PFSK-1 (cell line): ENCODE results near the gene ACP6.

ENCODE experiments used
- POLR2AphosphoS5 ChIP-seq: IDR thresholded peaks from 2 replicates; pipeline ENCODE4 v1.6.1; 2012; ENCODE audit warnings: low read depth, mild to moderate bottlenecking, control low read depth, low read length, moderate library complexity
- SIN3A ChIP-seq: IDR thresholded peaks from 2 replicates; pipeline ENCODE4 v1.6.1; 2012; ENCODE audit warnings: mild to moderate bottlenecking, low read length, moderate library complexity, borderline replicate concordance; ENCODE audit not compliant: insufficient read depth
- TAF1 ChIP-seq: IDR thresholded peaks from 2 replicates; pipeline ENCODE4 v1.6.1; 2012; ENCODE audit warnings: low read length, control low read depth, borderline replicate concordance; ENCODE audit not compliant: insufficient read depth
- TF ChIP-seq, protein P1 (sequence below), 2 experiments: IDR thresholded peaks; 2 replicates each; pipeline versions ENCODE4 v1.6.1 to v1.8.0; 2011 to 2012; ENCODE audit warnings: low read depth in 2 of 2, low read length in 2 of 2, control low read depth in 1 of 2, inconsistent platforms in 1 of 2, mild to moderate bottlenecking in 1 of 2, moderate library complexity in 1 of 2; ENCODE audit not compliant: insufficient read depth in 1 of 2

- TF ChIP-seq, protein P1, sequence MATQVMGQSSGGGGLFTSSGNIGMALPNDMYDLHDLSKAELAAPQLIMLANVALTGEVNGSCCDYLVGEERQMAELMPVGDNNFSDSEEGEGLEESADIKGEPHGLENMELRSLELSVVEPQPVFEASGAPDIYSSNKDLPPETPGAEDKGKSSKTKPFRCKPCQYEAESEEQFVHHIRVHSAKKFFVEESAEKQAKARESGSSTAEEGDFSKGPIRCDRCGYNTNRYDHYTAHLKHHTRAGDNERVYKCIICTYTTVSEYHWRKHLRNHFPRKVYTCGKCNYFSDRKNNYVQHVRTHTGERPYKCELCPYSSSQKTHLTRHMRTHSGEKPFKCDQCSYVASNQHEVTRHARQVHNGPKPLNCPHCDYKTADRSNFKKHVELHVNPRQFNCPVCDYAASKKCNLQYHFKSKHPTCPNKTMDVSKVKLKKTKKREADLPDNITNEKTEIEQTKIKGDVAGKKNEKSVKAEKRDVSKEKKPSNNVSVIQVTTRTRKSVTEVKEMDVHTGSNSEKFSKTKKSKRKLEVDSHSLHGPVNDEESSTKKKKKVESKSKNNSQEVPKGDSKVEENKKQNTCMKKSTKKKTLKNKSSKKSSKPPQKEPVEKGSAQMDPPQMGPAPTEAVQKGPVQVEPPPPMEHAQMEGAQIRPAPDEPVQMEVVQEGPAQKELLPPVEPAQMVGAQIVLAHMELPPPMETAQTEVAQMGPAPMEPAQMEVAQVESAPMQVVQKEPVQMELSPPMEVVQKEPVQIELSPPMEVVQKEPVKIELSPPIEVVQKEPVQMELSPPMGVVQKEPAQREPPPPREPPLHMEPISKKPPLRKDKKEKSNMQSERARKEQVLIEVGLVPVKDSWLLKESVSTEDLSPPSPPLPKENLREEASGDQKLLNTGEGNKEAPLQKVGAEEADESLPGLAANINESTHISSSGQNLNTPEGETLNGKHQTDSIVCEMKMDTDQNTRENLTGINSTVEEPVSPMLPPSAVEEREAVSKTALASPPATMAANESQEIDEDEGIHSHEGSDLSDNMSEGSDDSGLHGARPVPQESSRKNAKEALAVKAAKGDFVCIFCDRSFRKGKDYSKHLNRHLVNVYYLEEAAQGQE (IDR thresholded peaks at IDR 0.05; ENCODE audit: insufficient read depth in 1 of 2, low read depth in 2 of 2, low read length in 2 of 2), result no peak
- no peak for TF ChIP-seq POLR2AphosphoS5
- TF ChIP-seq TAF1, result no peak
- no peak for TF ChIP-seq SIN3A
Measured at GRCh38 chr1:147597010-147597409, 73.3 kb downstream of the ACP6 start.
